Mesothelial cell of epicardium (in vitro differentiated cells): ENCODE measurements around the gene SYNJ1. TPM values are rescaled to one million over a fixed set of nuclear protein-coding genes. Genes with fewer than 3 reads are reported as not detected.
A peak's percentile ranks its signal among the peaks of the same experiment; 100 is the strongest.

Experiments
- DNase-seq, 2 experiments: peaks; one replicate each; pipeline ENCODE4 v3.0.0; 2021; ENCODE audit warnings: low spot score in 2 of 2; ENCODE audit not compliant: unreplicated experiment in 2 of 2
- H3K27ac Mint-ChIP-seq: 2 replicates; pipeline ENCODE4 v1.8.0; 2021; ENCODE audit warnings: mixed read lengths
- H3K27me3 Mint-ChIP-seq: 2 replicates; pipeline ENCODE4 v1.8.0; 2021; ENCODE audit warnings: low read depth, mixed read lengths
- H3K36me3 Mint-ChIP-seq: 2 replicates; pipeline ENCODE4 v1.8.0; 2021; ENCODE audit warnings: mixed read lengths
- H3K4me1 Mint-ChIP-seq: 2 replicates; pipeline ENCODE4 v1.8.0; 2021; ENCODE audit warnings: mixed read lengths
- H3K4me3 Mint-ChIP-seq: 2 replicates; pipeline ENCODE4 v1.8.0; 2021; ENCODE audit warnings: mild to moderate bottlenecking, moderate library complexity, mixed read lengths
- H3K9me3 Mint-ChIP-seq: 2 replicates; pipeline ENCODE4 v1.8.0; 2021; ENCODE audit warnings: mixed read lengths
- CTCF ChIP-seq: fragments of 200-600 bp; sonication (generic); IDR thresholded peaks from one replicate; pipeline ENCODE4 v1.5.0; 2021; ENCODE audit warnings: antibody characterized with exemption; ENCODE audit not compliant: unreplicated experiment
- total RNA-seq: library from RNA; stranded (reverse); gene quantifications from 3 replicates; pipeline ENCODE4 v1.2.1, GENCODE V29; 2021

The SYNJ1 gene
- total RNA-seq, 1 donor from 2014 or later: 7.2 TPM

DNA sequence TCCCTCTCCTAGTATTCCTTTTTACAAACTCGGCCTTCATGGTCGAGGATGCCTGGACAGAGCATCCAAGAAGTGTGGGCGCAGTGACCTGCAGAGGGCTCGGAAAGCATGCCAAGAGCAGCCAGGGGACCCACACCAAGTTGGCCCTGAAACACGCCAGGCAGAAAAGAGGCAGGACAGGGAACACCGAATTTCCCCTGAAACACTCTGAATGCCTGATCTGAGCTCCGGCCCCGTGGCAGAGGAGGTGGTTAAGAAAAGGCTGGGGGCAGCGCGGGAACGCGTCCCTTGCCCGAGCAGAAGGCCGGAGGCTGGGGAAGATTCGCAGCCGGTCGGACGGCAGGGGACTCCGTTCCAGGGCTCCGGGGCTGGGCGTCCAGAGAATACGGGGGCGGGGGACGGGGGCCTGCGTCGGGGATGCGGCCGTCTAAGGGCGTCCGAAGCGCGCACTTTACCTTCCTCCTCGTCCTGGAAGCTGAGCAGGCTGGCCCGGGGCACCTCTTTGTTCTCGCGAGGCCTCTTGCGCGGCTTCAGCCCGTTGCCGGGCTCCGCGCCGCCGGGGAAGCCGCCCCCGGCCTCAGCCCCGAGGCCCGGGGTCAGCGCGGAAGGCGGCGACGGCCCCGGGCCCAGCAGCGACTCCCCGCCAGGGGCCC lies 43.2 kb upstream of the SYNJ1 start:
- Mint-ChIP-seq H3K27ac (peak overlapping the region; percentile 96), H3K4me3 (peak overlapping the region; percentile 99), H3K27me3 (peaks cover 2% of the 10 kb centered on the region), H3K4me1 (peaks cover 37% of the 10 kb centered on the region), H3K36me3 (peaks cover 22% of the 10 kb centered on the region), H3K9me3 (no peaks in the 10 kb centered on the region)
- no peak for TF ChIP-seq CTCF
- DNase-seq: peak; percentile 44 to 72

DNA sequence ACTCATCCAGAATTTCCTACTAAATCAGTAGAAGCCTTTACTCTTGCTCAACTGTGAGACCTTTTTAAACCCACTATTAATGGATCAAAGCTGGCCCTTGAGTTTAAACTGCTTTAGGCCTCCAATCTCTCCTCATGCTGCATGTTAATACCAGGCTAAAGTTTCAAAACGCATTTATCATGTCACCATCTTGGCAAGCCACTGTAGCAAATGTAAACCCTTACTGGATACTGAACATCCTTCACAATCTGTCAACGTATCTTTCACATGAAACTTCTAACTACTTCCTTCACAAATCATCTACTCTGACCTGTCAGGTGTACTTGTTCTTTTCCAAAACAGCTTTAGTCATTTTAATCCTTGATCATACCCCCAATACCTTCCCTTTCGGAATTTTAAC lies 40.7 kb upstream of the SYNJ1 start:
- H3K27ac Mint-ChIP-seq: peak overlapping the region; percentile 9
- H3K27me3 Mint-ChIP-seq: peaks cover 2% of the 10 kb centered on the region
- no peak for DNase-seq
- peaks cover 46% of the 10 kb centered on the region for H3K4me1 Mint-ChIP-seq
- peak overlapping the region; percentile 99 for H3K4me3 Mint-ChIP-seq
- no peaks in the 10 kb centered on the region for H3K9me3 Mint-ChIP-seq
- no peak for TF ChIP-seq CTCF
- peaks cover 27% of the 10 kb centered on the region for H3K36me3 Mint-ChIP-seq

DNA sequence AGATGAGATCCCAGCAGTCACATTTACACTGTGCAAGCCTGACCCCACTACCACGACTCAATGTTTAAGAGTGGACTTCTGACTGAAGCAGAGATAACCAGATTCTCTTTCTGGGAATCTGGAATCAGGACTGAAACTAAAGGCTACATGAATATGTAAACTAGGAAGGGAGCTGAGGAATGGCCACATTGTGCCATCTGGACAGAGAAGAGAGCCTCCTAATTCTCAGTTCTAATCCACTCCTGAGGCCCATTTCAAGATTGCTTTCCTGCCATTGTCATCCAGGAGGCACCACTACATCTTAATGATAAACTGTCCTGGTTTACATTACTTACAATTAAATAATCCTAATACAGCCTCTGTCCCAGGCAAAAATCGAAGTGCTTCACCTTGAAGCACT lies 37.2 kb upstream of the SYNJ1 start:
- Mint-ChIP-seq H3K4me1 (peaks cover 28% of the 10 kb centered on the region), H3K9me3 (no peaks in the 10 kb centered on the region), H3K27me3 (no peaks in the 10 kb centered on the region), H3K36me3 (peaks cover 44% of the 10 kb centered on the region), H3K27ac (peak overlapping the region; percentile 18), H3K4me3 (no peak overlapping the region)
- no peak for TF ChIP-seq CTCF
- no peak for DNase-seq

DNA sequence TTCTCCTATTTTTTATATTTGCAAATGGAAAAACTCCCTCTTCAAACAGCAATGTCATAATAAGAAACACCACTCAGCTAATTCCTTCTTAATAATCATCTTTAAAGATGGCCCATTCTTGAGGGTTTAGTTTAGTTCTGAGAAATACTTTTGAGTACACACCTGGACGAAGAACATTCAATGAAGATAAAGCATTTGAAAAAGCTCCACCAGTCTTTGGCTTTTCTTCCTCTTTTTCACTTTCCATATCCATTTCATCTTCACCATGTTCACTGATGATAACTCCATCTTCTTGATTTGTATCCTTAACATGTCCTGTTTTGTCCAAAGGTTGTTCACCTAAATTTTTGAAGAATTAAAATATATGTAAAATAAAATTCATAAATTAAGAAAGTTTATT lies 36.4 kb upstream of the SYNJ1 start:
- Mint-ChIP-seq H3K36me3 (peaks cover 52% of the 10 kb centered on the region), H3K27ac (no peak overlapping the region), H3K4me1 (peaks cover 19% of the 10 kb centered on the region), H3K27me3 (no peaks in the 10 kb centered on the region), H3K4me3 (no peak overlapping the region), H3K9me3 (no peaks in the 10 kb centered on the region)
- DNase-seq: no peak
- TF ChIP-seq CTCF: no peak

DNA sequence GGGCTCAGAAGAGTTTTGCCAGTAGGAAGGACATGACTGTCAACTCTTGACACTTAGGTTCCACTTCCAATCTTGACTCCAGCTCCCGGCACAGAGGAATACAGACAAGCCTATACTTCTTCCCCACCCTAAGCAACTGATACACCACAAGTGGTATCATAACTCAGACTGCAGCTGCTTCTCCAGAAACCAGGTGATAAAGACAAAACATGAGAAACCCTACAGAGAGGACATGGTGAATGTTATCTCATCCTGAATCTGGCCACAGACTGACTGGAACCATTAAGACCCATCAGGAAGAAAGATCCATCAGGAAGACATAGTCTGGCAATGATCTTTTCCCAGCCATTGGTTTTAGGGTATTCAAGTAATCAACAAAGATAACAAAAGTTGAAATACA lies 30.0 kb upstream of the SYNJ1 start:
- no peaks in the 10 kb centered on the region for H3K9me3 Mint-ChIP-seq
- H3K4me3 Mint-ChIP-seq: no peak overlapping the region
- no peaks in the 10 kb centered on the region for H3K27me3 Mint-ChIP-seq
- no peak overlapping the region for H3K27ac Mint-ChIP-seq
- peaks cover 47% of the 10 kb centered on the region for H3K36me3 Mint-ChIP-seq
- peaks cover 10% of the 10 kb centered on the region for H3K4me1 Mint-ChIP-seq
- no peak for TF ChIP-seq CTCF
- no peak for DNase-seq

- Mint-ChIP-seq H3K27me3 (no peaks in the 10 kb centered on the region), H3K9me3 (no peaks in the 10 kb centered on the region), H3K4me3 (no peak overlapping the region), H3K27ac (peak overlapping the region; percentile 64), H3K4me1 (peaks cover 10% of the 10 kb centered on the region), H3K36me3 (peaks cover 47% of the 10 kb centered on the region)
- no peak for DNase-seq
- no peak for TF ChIP-seq CTCF
Observed at GRCh38 chr21:32756096-32756495, 28.3 kb upstream of the SYNJ1 start.
